Measurements from ENCODE around the gene CFAP221. TPM values are rescaled to one million over a fixed set of nuclear protein-coding genes. Genes with fewer than 3 reads are reported as not detected.

CFAP221 gene
- total RNA-seq, 2 experiments from 2014 or later: not detected

DNA sequence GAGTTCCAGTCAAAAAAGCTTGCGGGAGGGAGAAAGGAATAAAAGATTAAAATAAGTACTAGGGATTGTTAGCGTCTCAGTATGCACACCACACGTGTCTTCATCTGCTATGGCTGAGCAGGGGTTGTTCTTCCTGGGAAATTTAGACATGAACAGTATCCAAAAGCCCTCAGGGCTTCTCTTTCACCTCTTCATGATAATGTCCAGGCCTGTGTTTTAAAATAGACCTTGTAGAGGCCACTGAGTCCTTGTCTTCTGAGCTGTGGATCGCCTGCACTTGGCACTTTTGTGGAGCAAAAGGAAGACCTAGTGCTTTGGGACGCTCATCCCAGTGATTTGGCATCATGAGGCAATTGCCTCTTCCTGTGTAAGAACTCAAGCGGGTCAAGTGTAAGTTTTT lies 52.4 kb downstream of the CFAP221 start:
- POLR2A ChIA-PET: no interaction called here
- DNase-seq (ENCODE audit: low spot score): no peak
- CTCF ChIA-PET (ENCODE audit: unreplicated experiment): no interaction called here
- no peaks in the 10 kb centered on the region for H3K79me2 ChIP-seq (ENCODE audit: insufficient read depth, low read depth, low read length)
- no peaks in the 10 kb centered on the region for H3K4me1 ChIP-seq (ENCODE audit: insufficient read depth, low read length, poor library complexity, severe bottlenecking)
- H3K4me3 ChIP-seq (ENCODE audit: low read depth, low read length, poor library complexity, severe bottlenecking): no peak overlapping the region
- no peaks in the 10 kb centered on the region for H3K9me3 ChIP-seq (ENCODE audit: low read length)
- H2AFZ ChIP-seq (ENCODE audit: low read length): no peak overlapping the region
- TF ChIP-seq, protein P1, sequence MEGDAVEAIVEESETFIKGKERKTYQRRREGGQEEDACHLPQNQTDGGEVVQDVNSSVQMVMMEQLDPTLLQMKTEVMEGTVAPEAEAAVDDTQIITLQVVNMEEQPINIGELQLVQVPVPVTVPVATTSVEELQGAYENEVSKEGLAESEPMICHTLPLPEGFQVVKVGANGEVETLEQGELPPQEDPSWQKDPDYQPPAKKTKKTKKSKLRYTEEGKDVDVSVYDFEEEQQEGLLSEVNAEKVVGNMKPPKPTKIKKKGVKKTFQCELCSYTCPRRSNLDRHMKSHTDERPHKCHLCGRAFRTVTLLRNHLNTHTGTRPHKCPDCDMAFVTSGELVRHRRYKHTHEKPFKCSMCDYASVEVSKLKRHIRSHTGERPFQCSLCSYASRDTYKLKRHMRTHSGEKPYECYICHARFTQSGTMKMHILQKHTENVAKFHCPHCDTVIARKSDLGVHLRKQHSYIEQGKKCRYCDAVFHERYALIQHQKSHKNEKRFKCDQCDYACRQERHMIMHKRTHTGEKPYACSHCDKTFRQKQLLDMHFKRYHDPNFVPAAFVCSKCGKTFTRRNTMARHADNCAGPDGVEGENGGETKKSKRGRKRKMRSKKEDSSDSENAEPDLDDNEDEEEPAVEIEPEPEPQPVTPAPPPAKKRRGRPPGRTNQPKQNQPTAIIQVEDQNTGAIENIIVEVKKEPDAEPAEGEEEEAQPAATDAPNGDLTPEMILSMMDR (conservative IDR thresholded peaks at IDR 0.05; ENCODE audit: low read length): no peak
- TF ChIP-seq EZH2phosphoT487 (IDR thresholded peaks at IDR 0.05; ENCODE audit: borderline replicate concordance, low read depth, low read length): no peak
- intact Hi-C loops (cut with micrococcal nuclease; ENCODE audit: unreplicated experiment): no loop called here
- H4K20me1 ChIP-seq (ENCODE audit: insufficient read depth, low read length): no peaks in the 10 kb centered on the region
- H3K9me2 ChIP-seq (ENCODE audit: insufficient read depth, low read length): no peaks in the 10 kb centered on the region
- H3K4me2 ChIP-seq (ENCODE audit: low read length): no peak overlapping the region
- H3K36me3 ChIP-seq (ENCODE audit: insufficient read depth, low read length): no peaks in the 10 kb centered on the region
- BruUV-seq (replicated peaks): no TSS peak
- no peak overlapping the region for H3K27ac ChIP-seq (ENCODE audit: low read depth, low read length, poor library complexity, severe bottlenecking)

DNA sequence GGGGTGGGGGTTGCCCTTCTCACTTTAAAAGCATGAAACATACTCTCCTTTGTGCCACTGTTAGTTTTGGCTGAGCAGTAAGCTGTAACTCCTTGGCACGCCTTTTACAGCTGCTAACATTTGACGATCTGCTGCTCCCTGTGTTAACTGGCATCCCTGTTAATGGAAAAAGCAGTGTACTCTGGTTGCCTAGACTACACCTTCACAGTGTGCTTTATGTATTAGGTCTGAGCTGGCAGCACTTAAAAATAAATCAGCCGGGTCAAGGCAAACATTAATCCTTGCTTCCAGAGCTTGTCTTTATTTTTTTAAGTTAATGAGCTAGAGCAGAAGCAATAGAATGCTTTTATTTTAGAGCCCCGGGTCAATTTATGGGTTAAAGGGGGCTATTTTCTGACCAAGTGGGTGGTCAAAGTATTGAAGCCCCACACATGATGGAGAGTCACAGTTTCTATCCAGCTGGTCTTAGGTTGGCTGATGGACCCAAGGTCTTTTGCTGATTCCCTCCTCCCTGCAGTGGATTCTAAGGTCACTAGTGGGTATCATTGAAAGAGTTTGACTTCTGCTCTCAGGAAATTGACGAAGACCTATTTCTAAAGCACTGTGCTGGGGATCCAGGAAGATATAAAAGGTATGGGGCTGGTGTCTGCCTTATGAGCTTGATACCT lies 54.5 kb downstream of the CFAP221 start:
- Histone ChIP-seq H4K20me1 (ENCODE audit: insufficient read depth, low read length) (no peaks in the 10 kb centered on the region), H3K27ac (ENCODE audit: low read depth, low read length, poor library complexity, severe bottlenecking) (no peak overlapping the region), H3K9me3 (ENCODE audit: low read length) (no peaks in the 10 kb centered on the region), H3K79me2 (ENCODE audit: insufficient read depth, low read depth, low read length) (no peaks in the 10 kb centered on the region), H2AFZ (ENCODE audit: low read length) (no peak overlapping the region), H3K4me2 (ENCODE audit: low read length) (no peak overlapping the region), H3K9me2 (ENCODE audit: insufficient read depth, low read length) (no peaks in the 10 kb centered on the region), H3K36me3 (ENCODE audit: insufficient read depth, low read length) (no peaks in the 10 kb centered on the region), H3K4me3 (ENCODE audit: low read depth, low read length, poor library complexity, severe bottlenecking) (no peak overlapping the region), H3K4me1 (ENCODE audit: insufficient read depth, low read length, poor library complexity, severe bottlenecking) (no peaks in the 10 kb centered on the region)
- TF ChIP-seq EZH2phosphoT487 (IDR thresholded peaks at IDR 0.05; ENCODE audit: borderline replicate concordance, low read depth, low read length): no peak
- TF ChIP-seq, protein P1 (conservative IDR thresholded peaks at IDR 0.05; ENCODE audit: low read length): no peak
- intact Hi-C loops (cut with micrococcal nuclease; ENCODE audit: unreplicated experiment): no loop called here
- CTCF ChIA-PET (ENCODE audit: unreplicated experiment): no interaction called here
- no TSS peak for BruUV-seq (replicated peaks)
- DNase-seq (ENCODE audit: low spot score): no peak
- POLR2A ChIA-PET: interaction anchor here (0.6 kb wide), 2 partner anchors 137 to 1777 kb away, joined by 3 to 7 read pairs; no protein-coding TSS in a partner anchor

DNA sequence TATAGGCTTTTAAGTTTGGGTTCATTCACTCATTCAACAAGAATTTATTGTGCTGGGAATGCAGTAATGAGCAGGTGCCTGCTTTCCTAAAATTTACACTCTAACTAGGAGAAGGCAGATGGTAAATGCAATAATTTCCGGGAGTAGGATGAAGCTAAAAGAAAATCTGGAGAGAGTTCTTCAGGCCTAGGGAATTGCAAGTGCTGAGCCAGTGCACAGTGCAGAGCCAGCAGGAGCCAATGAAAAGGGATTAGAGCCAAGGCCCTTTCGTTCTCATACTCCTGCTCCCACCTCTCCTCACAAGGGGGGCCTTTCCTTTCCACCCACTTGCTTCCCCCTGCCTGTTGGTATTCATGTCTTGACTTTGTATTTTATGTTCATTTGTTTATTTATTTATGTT lies 55.1 kb downstream of the CFAP221 start:
- H2AFZ ChIP-seq (ENCODE audit: low read length): no peak overlapping the region
- H3K9me2 ChIP-seq (ENCODE audit: insufficient read depth, low read length): no peaks in the 10 kb centered on the region
- no peak overlapping the region for H3K27ac ChIP-seq (ENCODE audit: low read depth, low read length, poor library complexity, severe bottlenecking)
- no peaks in the 10 kb centered on the region for H3K9me3 ChIP-seq (ENCODE audit: low read length)
- CTCF ChIA-PET (ENCODE audit: unreplicated experiment): no interaction called here
- no peak for DNase-seq (ENCODE audit: low spot score)
- no peaks in the 10 kb centered on the region for H3K79me2 ChIP-seq (ENCODE audit: insufficient read depth, low read depth, low read length)
- H3K4me2 ChIP-seq (ENCODE audit: low read length): no peak overlapping the region
- no peak for TF ChIP-seq EZH2phosphoT487 (IDR thresholded peaks at IDR 0.05; ENCODE audit: borderline replicate concordance, low read depth, low read length)
- TF ChIP-seq, protein P1 (conservative IDR thresholded peaks at IDR 0.05; ENCODE audit: low read length): no peak
- H3K4me1 ChIP-seq (ENCODE audit: insufficient read depth, low read length, poor library complexity, severe bottlenecking): no peaks in the 10 kb centered on the region
- H3K36me3 ChIP-seq (ENCODE audit: insufficient read depth, low read length): no peaks in the 10 kb centered on the region
- POLR2A ChIA-PET: interaction anchor here (0.6 kb wide), 1 partner anchor 138 kb away, joined by 7 read pairs; no protein-coding TSS in a partner anchor
- H3K4me3 ChIP-seq (ENCODE audit: low read depth, low read length, poor library complexity, severe bottlenecking): no peak overlapping the region
- intact Hi-C loops (cut with micrococcal nuclease; ENCODE audit: unreplicated experiment): no loop called here
- no peaks in the 10 kb centered on the region for H4K20me1 ChIP-seq (ENCODE audit: insufficient read depth, low read length)
- no TSS peak for BruUV-seq (replicated peaks)
